Activated CD4-positive, alpha-beta T cell treated with anti-CD3 and anti-CD28 coated beads for 36 hours (primary cell): ENCODE results near the gene CELSR1. TPM values are rescaled to one million over a fixed set of nuclear protein-coding genes. Genes with fewer than 3 reads are reported as not detected.

Source experiments
- ATAC-seq: fragments of 200-7000 bp; cut with Tn5 transposase; one replicate; pipeline ENCODE4 v1.10.0; 2021; ENCODE audit warnings: mild to moderate bottlenecking, moderate library complexity
- CTCF ChIA-PET: fragments of 350-600 bp; sonication (Branson Sonifier 250); formaldehyde crosslinking; loops from one replicate; lab custom pipeline; 2021; ENCODE audit warnings: antibody characterized with exemption; lab: Charles Lee
- POLR2A ChIA-PET: fragments of 350-600 bp; sonication (Branson Sonifier 250); formaldehyde crosslinking; loops from one replicate; lab custom pipeline; 2021; ENCODE audit warnings: antibody characterized with exemption, inconsistent platforms; lab: Charles Lee
- DNase-seq: peaks from one replicate; pipeline ENCODE4 v3.0.0-alpha.2; 2020
- H3K27ac Mint-ChIP-seq: one replicate; pipeline ENCODE4 v1.8.0; 2021; ENCODE audit warnings: mixed read lengths
- H3K27me3 Mint-ChIP-seq: one replicate; pipeline ENCODE4 v1.8.0; 2021; ENCODE audit warnings: mixed read lengths
- H3K36me3 Mint-ChIP-seq: one replicate; pipeline ENCODE4 v1.8.0; 2021; ENCODE audit warnings: low read depth, mixed read lengths
- H3K4me1 Mint-ChIP-seq: one replicate; pipeline ENCODE4 v1.8.0; 2021; ENCODE audit warnings: mixed read lengths
- H3K4me3 Mint-ChIP-seq: one replicate; pipeline ENCODE4 v1.8.0; 2021; ENCODE audit warnings: mild to moderate bottlenecking, moderate library complexity, mixed read lengths
- H3K9me3 Mint-ChIP-seq: one replicate; pipeline ENCODE4 v1.8.0; 2021; ENCODE audit warnings: low read depth, mixed read lengths
- intact Hi-C, 2 experiments: fragments of 100-400 bp; cut with DNase I in 1 of 2; cut with micrococcal nuclease in 1 of 2; formaldehyde crosslinking; loops; one replicate each; pipeline versions ENCODE4 v1.14.2 to v1.15.1; 2022 to 2024; cut with DNase I, micrococcal nuclease
- total RNA-seq, 2 experiments: library from RNA; stranded (reverse); gene quantifications; one replicate each; pipeline ENCODE4 v1.2.3, GENCODE V29; 2021

Gene CELSR1
- total RNA-seq, 2 experiments from 2014 or later, result 0.43 to 0.46 TPM

GRCh38 chr22:46451741-46452140, 85.7 kb downstream of the CELSR1 start:
- no peaks in the 10 kb centered on the region for H3K9me3 Mint-ChIP-seq
- intact Hi-C loops, result no loop called here
- H3K4me1 Mint-ChIP-seq, result no peaks in the 10 kb centered on the region
- ATAC-seq (no peak), DNase-seq (no peak)
- no peak overlapping the region for H3K4me3 Mint-ChIP-seq
- H3K27ac Mint-ChIP-seq, result no peak overlapping the region
- ChIA-PET CTCF (no interaction called here), POLR2A (no interaction called here)
- no peaks in the 10 kb centered on the region for H3K36me3 Mint-ChIP-seq
- no peaks in the 10 kb centered on the region for H3K27me3 Mint-ChIP-seq

- no peak for DNase-seq
- ATAC-seq, result no peak
- ChIA-PET CTCF (no interaction called here), POLR2A (no interaction called here)
- no peak overlapping the region for H3K27ac Mint-ChIP-seq
- H3K4me1 Mint-ChIP-seq, result no peaks in the 10 kb centered on the region
- H3K27me3 Mint-ChIP-seq, result no peaks in the 10 kb centered on the region
- H3K9me3 Mint-ChIP-seq, result no peaks in the 10 kb centered on the region
- no peaks in the 10 kb centered on the region for H3K36me3 Mint-ChIP-seq
- intact Hi-C loops, result no loop called here
- no peak overlapping the region for H3K4me3 Mint-ChIP-seq
Measured at GRCh38 chr22:46450931-46451561, 86.4 kb downstream of the CELSR1 start.

GRCh38 chr22:46449974-46450745, 87.3 kb downstream of the CELSR1 start:
- intact Hi-C loops, result no loop called here
- no peaks in the 10 kb centered on the region for H3K27me3 Mint-ChIP-seq
- H3K36me3 Mint-ChIP-seq, result no peaks in the 10 kb centered on the region
- H3K27ac Mint-ChIP-seq, result no peak overlapping the region
- POLR2A ChIA-PET, result no interaction called here
- DNase-seq, result no peak
- CTCF ChIA-PET, result no interaction called here
- H3K4me1 Mint-ChIP-seq, result no peaks in the 10 kb centered on the region
- ATAC-seq, result no peak
- H3K9me3 Mint-ChIP-seq, result no peaks in the 10 kb centered on the region
- no peak overlapping the region for H3K4me3 Mint-ChIP-seq

- no peak overlapping the region for H3K4me3 Mint-ChIP-seq
- no peak overlapping the region for H3K27ac Mint-ChIP-seq
- POLR2A ChIA-PET, result interaction anchor here (0.5 kb wide), 1 partner anchor 1892 kb away, joined by 3 read pairs; no protein-coding TSS in a partner anchor
- ATAC-seq, result no peak
- CTCF ChIA-PET, result no interaction called here
- no peaks in the 10 kb centered on the region for H3K9me3 Mint-ChIP-seq
- H3K36me3 Mint-ChIP-seq, result no peaks in the 10 kb centered on the region
- intact Hi-C loops, result no loop called here
- no peaks in the 10 kb centered on the region for H3K27me3 Mint-ChIP-seq
- no peaks in the 10 kb centered on the region for H3K4me1 Mint-ChIP-seq
- DNase-seq, result no peak
Measured at GRCh38 chr22:46449116-46449691, 88.2 kb downstream of the CELSR1 start.

- ATAC-seq (no peak), DNase-seq (no peak)
- intact Hi-C loops, result no loop called here
- POLR2A ChIA-PET, result no interaction called here
- Mint-ChIP-seq H3K4me3 (no peak overlapping the region), H3K36me3 (no peaks in the 10 kb centered on the region), H3K4me1 (no peaks in the 10 kb centered on the region), H3K27me3 (no peaks in the 10 kb centered on the region), H3K27ac (no peak overlapping the region), H3K9me3 (no peaks in the 10 kb centered on the region)
- CTCF ChIA-PET, result no interaction called here
Measured at GRCh38 chr22:46448333-46448732, 89.1 kb downstream of the CELSR1 start.

GRCh38 chr22:46447906-46448305, 89.5 kb downstream of the CELSR1 start:
- no peak overlapping the region for H3K4me3 Mint-ChIP-seq
- no peaks in the 10 kb centered on the region for H3K27me3 Mint-ChIP-seq
- ChIA-PET POLR2A (no interaction called here), CTCF (no interaction called here)
- DNase-seq (no peak), ATAC-seq (no peak)
- H3K27ac Mint-ChIP-seq, result no peak overlapping the region
- H3K9me3 Mint-ChIP-seq, result no peaks in the 10 kb centered on the region
- H3K4me1 Mint-ChIP-seq, result no peaks in the 10 kb centered on the region
- intact Hi-C loops, result no loop called here
- no peaks in the 10 kb centered on the region for H3K36me3 Mint-ChIP-seq

GRCh38 chr22:46446799-46447198, 90.6 kb downstream of the CELSR1 start:
- no peaks in the 10 kb centered on the region for H3K4me1 Mint-ChIP-seq
- no peaks in the 10 kb centered on the region for H3K36me3 Mint-ChIP-seq
- no peaks in the 10 kb centered on the region for H3K9me3 Mint-ChIP-seq
- H3K4me3 Mint-ChIP-seq, result no peak overlapping the region
- ChIA-PET CTCF (interaction anchor here (0.7 kb wide), 1 partner anchor 79 kb away, joined by 4 read pairs; no protein-coding TSS in a partner anchor), POLR2A (no interaction called here)
- no peak for DNase-seq
- intact Hi-C loops, result no loop called here
- no peak overlapping the region for H3K27ac Mint-ChIP-seq
- no peaks in the 10 kb centered on the region for H3K27me3 Mint-ChIP-seq
- no peak for ATAC-seq

- ChIA-PET POLR2A (interaction anchor here (0.6 kb wide), 1 partner anchor 496 kb away, joined by 3 read pairs; no protein-coding TSS in a partner anchor), CTCF (no interaction called here)
- intact Hi-C loops, result no loop called here
Measured at GRCh38 chr22:46445771-46446420, 91.5 kb downstream of the CELSR1 start.

GRCh38 chr22:46444390-46444854, 93.0 kb downstream of the CELSR1 start:
- no peak for DNase-seq
- no peak overlapping the region for H3K4me3 Mint-ChIP-seq
- ChIA-PET POLR2A (no interaction called here), CTCF (interaction anchor here (0.6 kb wide), 1 partner anchor 9 kb away, joined by 4 read pairs; no protein-coding TSS in a partner anchor)
- no peaks in the 10 kb centered on the region for H3K36me3 Mint-ChIP-seq
- H3K4me1 Mint-ChIP-seq, result no peaks in the 10 kb centered on the region
- no peaks in the 10 kb centered on the region for H3K9me3 Mint-ChIP-seq
- H3K27me3 Mint-ChIP-seq, result no peaks in the 10 kb centered on the region
- intact Hi-C loops, result no loop called here
- H3K27ac Mint-ChIP-seq, result no peak overlapping the region
- no peak for ATAC-seq

More at GRCh38 chr22:46445771-46446420, 91.5 kb downstream of the CELSR1 start:
- Mint-ChIP-seq H3K9me3 (no peaks in the 10 kb centered on the region), H3K27me3 (no peaks in the 10 kb centered on the region), H3K4me1 (no peaks in the 10 kb centered on the region), H3K4me3 (no peak overlapping the region), H3K36me3 (no peaks in the 10 kb centered on the region), H3K27ac (no peak overlapping the region)
- DNase-seq (no peak), ATAC-seq (no peak)

- DNase-seq, result no peak
- ChIA-PET CTCF (interaction anchor here (0.6 kb wide), 1 partner anchor 9 kb away, joined by 4 read pairs; no protein-coding TSS in a partner anchor), POLR2A (no interaction called here)
- Mint-ChIP-seq H3K4me3 (no peak overlapping the region), H3K36me3 (no peaks in the 10 kb centered on the region), H3K27ac (no peak overlapping the region), H3K27me3 (no peaks in the 10 kb centered on the region), H3K4me1 (no peaks in the 10 kb centered on the region), H3K9me3 (no peaks in the 10 kb centered on the region)
- intact Hi-C loops, result no loop called here
- no peak for ATAC-seq
Measured at GRCh38 chr22:46443850-46444389, 93.5 kb downstream of the CELSR1 start.

- Mint-ChIP-seq H3K36me3 (no peaks in the 10 kb centered on the region), H3K4me1 (no peaks in the 10 kb centered on the region), H3K9me3 (no peaks in the 10 kb centered on the region), H3K27me3 (no peaks in the 10 kb centered on the region), H3K4me3 (no peak overlapping the region), H3K27ac (no peak overlapping the region)
- ATAC-seq (no peak), DNase-seq (no peak)
- ChIA-PET CTCF (no interaction called here), POLR2A (no interaction called here)
- intact Hi-C loops, result no loop called here
Measured at GRCh38 chr22:46442217-46442853, 95.1 kb downstream of the CELSR1 start.
